Ovary (tissue), 9 donors: ENCODE results near the gene SGK1. TPM values are rescaled to one million over a fixed set of nuclear protein-coding genes. Genes with fewer than 3 reads are reported as not detected.

Experiments
- DNase-seq, 5 donors: peaks; one replicate each; pipeline ENCODE4 v3.0.0-alpha.2; 2019 to 2020
- H3K27ac ChIP-seq, 2 donors: fragments of 200-600 bp; one replicate each; pipeline versions ENCODE4 v1.5.1 to v1.8.0; 2019 to 2022
- H3K27me3 ChIP-seq: fragments of 200-600 bp; one replicate; pipeline ENCODE4 v1.8.0; 2022
- H3K36me3 ChIP-seq: fragments of 200-600 bp; sonication (generic); one replicate; pipeline ENCODE4 v1.5.1; 2019
- H3K4me1 ChIP-seq: one replicate; pipeline ENCODE4 v1.8.1; 2013; ENCODE audit warnings: mild to moderate bottlenecking, moderate library complexity; ENCODE audit not compliant: insufficient read depth
- H3K4me3 ChIP-seq: fragments of 200-600 bp; sonication (generic); one replicate; pipeline ENCODE4 v1.5.1; 2017
- H3K9me3 ChIP-seq, 2 donors: fragments of 200-600 bp in 1 of 2; sonication (generic) in 1 of 2; one replicate each; pipeline versions ENCODE4 v1.5.1 to v1.8.1; 2013 to 2019; ENCODE audit warnings: mild to moderate bottlenecking in 1 of 2, moderate library complexity in 1 of 2
- EP300 ChIP-seq: sonication (generic); formaldehyde crosslinking; IDR thresholded peaks from one replicate; pipeline ENCODE4 v1.6.1; 2017; ENCODE audit warnings: antibody characterized with exemption
- POLR2A ChIP-seq: fragments of 450-650 bp; IDR thresholded peaks from one replicate; pipeline ENCODE4 v1.6.1; 2017; ENCODE audit warnings: antibody characterized with exemption, mild to moderate bottlenecking, moderate library complexity
- WGBS, 3 donors: extraction: QIAGEN DNeasy Blood & Tissue Kit in 1 of 3; methylation state at CpG; one replicate each; pipeline versions ENCODE4 v1.1.5 to v1.1.7; 2013 to 2017; 5-methylcytosine and 5-hydroxymethylcytosine counted together
- intact Hi-C, 4 donors: fragments of 100-400 bp; cut with DNase I; formaldehyde crosslinking; loops; one replicate each; pipeline versions ENCODE4 v1.11.0 to v1.15.1; 2022 to 2023
- polyA plus RNA-seq, 2 donors: library from polyadenylated mRNA; stranded (reverse); fragments of 200-250 nt in 1 of 2; fragments of 350-450 nt in 1 of 2; fragmentation: Illumina TruSeq in 1 of 2; extraction: RNeasy Lipid Tissue Mini Kit (QIAGEN cat#74804) in 1 of 2; gene quantifications; one replicate each; pipeline ENCODE4 v1.2.3, GENCODE V29; 2013 to 2014
- total RNA-seq, 7 donors: library from RNA; depleted of rRNA in 2 of 7; stranded (reverse); fragments of >200 nt in 2 of 7; fragmentation: NEBNext Ultra II Directional in 3 of 7; extraction: Animal tissue kit (Norgen Biotek cat#: 25700) in 3 of 7; gene quantifications; one replicate each; pipeline versions ENCODE4 v1.1.0 to v1.2.4, GENCODE V29; 2016 to 2023
- TF ChIP-seq, protein P1 (sequence below), 3 donors: fragments of 450-650 bp in 2 of 3; fragments of 200-600 bp in 1 of 3; IDR thresholded peaks; one replicate each; pipeline versions ENCODE4 v1.5.1 to v1.8.0; 2016 to 2022; ENCODE audit warnings: antibody characterized with exemption in 3 of 3, mild to moderate bottlenecking in 1 of 3
- donor health status: DM: no; HTN: no; CAD: no; lungs with moderate emphysema.
- donor health status: DM: no; HTN: no; CAD: no.
- donor health status: Bipolar disorder and iron deficiency.
- donor health status: DM: yes; HTN: yes; CAD: no.
- donor health status: DM: no; HTN: no; CAD: no.
- donor health status: DM: yes; HTN: yes; CAD: no.

Gene SGK1
- total and polyA plus RNA-seq, 9 donors, result 124 to 610 (median 174) TPM

DNA sequence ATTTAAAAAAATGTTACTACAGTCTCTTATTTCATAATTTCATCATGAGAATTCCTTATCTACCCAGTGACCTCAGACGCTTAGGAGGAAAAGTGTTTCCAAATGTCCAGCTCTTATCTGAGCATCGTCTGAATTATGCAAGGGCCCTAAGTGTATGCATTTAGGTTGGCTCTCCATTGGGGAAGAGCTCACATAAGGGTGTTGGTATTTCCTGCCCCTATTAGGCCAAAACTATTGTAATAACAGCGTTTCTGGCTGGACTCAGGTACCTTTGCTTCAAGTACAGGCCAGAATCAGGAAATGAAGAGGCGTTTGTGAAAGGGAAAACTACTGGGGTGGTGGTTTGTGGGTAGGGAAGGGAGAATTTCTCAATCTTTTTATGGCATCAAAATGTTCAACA is 40.4 kb upstream of the SGK1 start:
- H3K27ac ChIP-seq, result no peak overlapping the region
- no peak for DNase-seq
- no peaks in the 10 kb centered on the region for H3K4me1 ChIP-seq
- WGBS, 3 donors, result 65 to 67% (median 67%) methylated on average over 4 of the region's 4 CpGs
- H3K4me3 ChIP-seq, result no peak overlapping the region
- H3K27me3 ChIP-seq, result no peaks in the 10 kb centered on the region
- H3K36me3 ChIP-seq, result no peaks in the 10 kb centered on the region
- no peaks in the 10 kb centered on the region for H3K9me3 ChIP-seq
- intact Hi-C loops, result no loop called here
- TF ChIP-seq, protein P1, sequence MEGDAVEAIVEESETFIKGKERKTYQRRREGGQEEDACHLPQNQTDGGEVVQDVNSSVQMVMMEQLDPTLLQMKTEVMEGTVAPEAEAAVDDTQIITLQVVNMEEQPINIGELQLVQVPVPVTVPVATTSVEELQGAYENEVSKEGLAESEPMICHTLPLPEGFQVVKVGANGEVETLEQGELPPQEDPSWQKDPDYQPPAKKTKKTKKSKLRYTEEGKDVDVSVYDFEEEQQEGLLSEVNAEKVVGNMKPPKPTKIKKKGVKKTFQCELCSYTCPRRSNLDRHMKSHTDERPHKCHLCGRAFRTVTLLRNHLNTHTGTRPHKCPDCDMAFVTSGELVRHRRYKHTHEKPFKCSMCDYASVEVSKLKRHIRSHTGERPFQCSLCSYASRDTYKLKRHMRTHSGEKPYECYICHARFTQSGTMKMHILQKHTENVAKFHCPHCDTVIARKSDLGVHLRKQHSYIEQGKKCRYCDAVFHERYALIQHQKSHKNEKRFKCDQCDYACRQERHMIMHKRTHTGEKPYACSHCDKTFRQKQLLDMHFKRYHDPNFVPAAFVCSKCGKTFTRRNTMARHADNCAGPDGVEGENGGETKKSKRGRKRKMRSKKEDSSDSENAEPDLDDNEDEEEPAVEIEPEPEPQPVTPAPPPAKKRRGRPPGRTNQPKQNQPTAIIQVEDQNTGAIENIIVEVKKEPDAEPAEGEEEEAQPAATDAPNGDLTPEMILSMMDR (IDR thresholded peaks at IDR 0.05), result no peak
- no peak for TF ChIP-seq EP300
- no peak for TF ChIP-seq POLR2A

DNA sequence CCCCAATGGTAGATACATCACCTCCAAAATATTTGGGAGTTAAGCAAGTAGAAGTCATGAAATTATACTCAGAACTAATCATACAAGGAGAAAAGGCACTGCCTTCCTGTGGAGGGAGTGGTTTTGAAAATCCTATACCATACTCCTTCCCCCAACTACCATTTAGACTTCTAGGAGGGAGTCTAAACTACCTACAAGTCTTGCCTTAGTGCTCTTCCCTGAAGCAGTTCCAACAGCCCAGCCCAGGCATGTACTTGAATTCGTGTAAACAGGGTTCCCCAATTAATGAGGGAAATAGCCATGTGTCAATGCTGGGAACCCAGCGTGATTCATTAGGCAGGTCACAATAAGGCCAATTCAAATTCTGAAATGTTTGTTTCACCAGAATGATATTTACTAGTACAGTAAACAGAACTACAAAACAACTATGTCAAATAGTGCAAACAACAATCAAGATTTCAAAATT is 39.1 kb upstream of the SGK1 start:
- 85 to 91% (median 86%) methylated on average over 2 of the region's 2 CpGs for WGBS, 3 donors
- Histone ChIP-seq H3K27ac (no peak overlapping the region), H3K36me3 (no peaks in the 10 kb centered on the region), H3K4me1 (no peaks in the 10 kb centered on the region), H3K4me3 (no peak overlapping the region), H3K27me3 (no peaks in the 10 kb centered on the region), H3K9me3 (no peaks in the 10 kb centered on the region)
- intact Hi-C loops, result no loop called here
- TF ChIP-seq, protein P1 (IDR thresholded peaks at IDR 0.05), result no peak
- TF ChIP-seq EP300 (no peak), POLR2A (no peak)
- DNase-seq, result no peak

- WGBS, 3 donors, result 95 to 97% (median 95%) methylated on average over 3 of the region's 3 CpGs
Measured at GRCh38 chr6:134356405-134356804, 38.5 kb upstream of the SGK1 start.

GRCh38 chr6:134352786-134353480 is 35.0 kb upstream of the SGK1 start:
- DNase-seq, result no peak
- Histone ChIP-seq H3K4me3 (no peak overlapping the region), H3K9me3 (no peaks in the 10 kb centered on the region), H3K36me3 (no peaks in the 10 kb centered on the region), H3K27me3 (no peaks in the 10 kb centered on the region), H3K27ac (peak overlapping the region in 1 of 2 donors; percentile 77), H3K4me1 (peaks cover 1% of the 10 kb centered on the region)
- intact Hi-C loops, result no loop called here
- WGBS, 3 donors, result 69 to 84% (median 78%) methylated on average over 4 of the region's 4 CpGs
- TF ChIP-seq POLR2A (no peak), EP300 (no peak)
- TF ChIP-seq, protein P1 (IDR thresholded peaks at IDR 0.05), result no peak

More at GRCh38 chr6:134356405-134356804, 38.5 kb upstream of the SGK1 start:
- intact Hi-C loops, result no loop called here
- H3K4me1 ChIP-seq, result peaks cover under 1% of the 10 kb centered on the region
- H3K27me3 ChIP-seq, result no peaks in the 10 kb centered on the region
- DNase-seq, result no peak
- H3K9me3 ChIP-seq, result no peaks in the 10 kb centered on the region
- TF ChIP-seq EP300, result no peak
- TF ChIP-seq, protein P1 (IDR thresholded peaks at IDR 0.05), result no peak
- no peak for TF ChIP-seq POLR2A
- no peak overlapping the region for H3K27ac ChIP-seq
- no peak overlapping the region for H3K4me3 ChIP-seq
- no peaks in the 10 kb centered on the region for H3K36me3 ChIP-seq
